ENCODE data around the gene LRBA.

LRBA gene

DNA sequence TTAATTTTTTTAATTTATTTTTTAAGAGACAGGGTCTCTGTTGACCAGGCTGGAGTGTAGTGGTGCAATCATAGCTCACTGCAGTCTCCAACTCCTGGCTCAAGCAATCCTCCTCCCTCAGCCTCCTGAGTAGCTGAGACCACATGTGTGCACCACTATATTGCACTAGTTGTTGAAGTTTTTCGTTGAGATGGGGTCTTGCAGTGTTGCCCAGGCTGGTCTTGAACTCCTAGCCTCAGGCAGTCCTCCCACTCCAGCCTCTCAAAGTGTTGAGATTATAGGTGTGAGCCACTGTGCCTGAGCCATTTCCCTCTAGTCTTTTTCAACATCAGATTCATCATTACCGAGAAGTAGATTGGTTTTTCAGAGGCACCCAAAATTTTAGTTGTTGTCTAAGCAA, 771.2 kb downstream of the LRBA start:
- H3K9ac ChIP-seq (ENCODE audit: low read length): no peak overlapping the region
- H3K36me3 ChIP-seq (ENCODE audit: control insufficient read depth in 1 of 2, insufficient read depth in 2 of 2, low read depth in 1 of 2, low read length in 2 of 2): peaks cover 0 to 4% of the 10 kb centered on the region in 2 experiments
- H3K4me1 ChIP-seq (ENCODE audit: control insufficient read depth, insufficient read depth, low read depth, low read length): peaks cover 23% of the 10 kb centered on the region
- no peak overlapping the region for H2AFZ ChIP-seq (ENCODE audit: low read depth, low read length)
- H3K27me3 ChIP-seq (ENCODE audit: control insufficient read depth in 1 of 2, insufficient read depth in 1 of 2, low read length in 2 of 2): no peaks in the 10 kb centered on the region
- no peak overlapping the region for H2BK15ac ChIP-seq (ENCODE audit: low read depth, poor library complexity, severe bottlenecking)
- no peak overlapping the region for H2AK5ac ChIP-seq (ENCODE audit: low read length, severe bottlenecking)
- no peak overlapping the region for H3K14ac ChIP-seq (ENCODE audit: low read length in 2 of 2)
- 90% methylated on average over 2 of the region's 2 CpGs for WGBS
- H3K23ac ChIP-seq (ENCODE audit: low read length in 2 of 2): no peak overlapping the region
- no peaks in the 10 kb centered on the region for H3K9me3 ChIP-seq (ENCODE audit: control insufficient read depth, low read length)
- H2BK12ac ChIP-seq (ENCODE audit: low read length in 2 of 2): peak overlapping the region in 1 of 2 experiments; percentile 68
- no peak overlapping the region for H2BK5ac ChIP-seq (ENCODE audit: low read depth, low read length, poor library complexity, severe bottlenecking)
- H3K79me1 ChIP-seq (replicated peaks; ENCODE audit: low read length, poor library complexity, severe bottlenecking): peaks cover 5% of the 10 kb centered on the region
- no peak overlapping the region for H3K4me3 ChIP-seq (ENCODE audit: insufficient read depth in 1 of 2, low read depth in 1 of 2, low read length in 2 of 2)
- H3K18ac ChIP-seq (ENCODE audit: low read depth in 1 of 2, low read length in 2 of 2): peak overlapping the region in 1 of 2 experiments; percentile 61
- no peak for DNase-seq
- H4K8ac ChIP-seq (ENCODE audit: low read length): no peak overlapping the region
- no peak overlapping the region for H3K4me2 ChIP-seq (ENCODE audit: low read length, poor library complexity, severe bottlenecking)
- no peak overlapping the region for H2BK120ac ChIP-seq (ENCODE audit: low read depth, low read length)
- no peak overlapping the region for H4K91ac ChIP-seq (ENCODE audit: low read length)
- peak overlapping the region; percentile 55 for H3K27ac ChIP-seq (ENCODE audit: low read length, poor library complexity, severe bottlenecking)
- no peak overlapping the region for H3K4ac ChIP-seq (ENCODE audit: low read depth in 1 of 2, low read length in 2 of 2)

GRCh38 chr4:150242820-150243458, 772.1 kb downstream of the LRBA start:
- Histone ChIP-seq H3K4me3 (ENCODE audit: insufficient read depth in 1 of 2, low read depth in 1 of 2, low read length in 2 of 2) (no peak overlapping the region), H3K23ac (ENCODE audit: low read length in 2 of 2) (no peak overlapping the region), H3K27me3 (ENCODE audit: control insufficient read depth in 1 of 2, insufficient read depth in 1 of 2, low read length in 2 of 2) (no peaks in the 10 kb centered on the region), H3K27ac (ENCODE audit: low read length, poor library complexity, severe bottlenecking) (no peak overlapping the region), H2BK120ac (ENCODE audit: low read depth, low read length) (no peak overlapping the region), H4K8ac (ENCODE audit: low read length) (no peak overlapping the region), H4K91ac (ENCODE audit: low read length) (no peak overlapping the region), H3K4me2 (ENCODE audit: low read length, poor library complexity, severe bottlenecking) (no peak overlapping the region), H2BK12ac (ENCODE audit: low read length in 2 of 2) (no peak overlapping the region), H3K18ac (ENCODE audit: low read depth in 1 of 2, low read length in 2 of 2) (no peak overlapping the region), H2BK15ac (ENCODE audit: low read depth, poor library complexity, severe bottlenecking) (no peak overlapping the region), H3K79me1 (replicated peaks; ENCODE audit: low read length, poor library complexity, severe bottlenecking) (peaks cover 5% of the 10 kb centered on the region), H3K4me1 (ENCODE audit: control insufficient read depth, insufficient read depth, low read depth, low read length) (peaks cover 19% of the 10 kb centered on the region), H2AFZ (ENCODE audit: low read depth, low read length) (no peak overlapping the region), H3K9ac (ENCODE audit: low read length) (no peak overlapping the region), H3K9me3 (ENCODE audit: control insufficient read depth, low read length) (no peaks in the 10 kb centered on the region), H2BK5ac (ENCODE audit: low read depth, low read length, poor library complexity, severe bottlenecking) (no peak overlapping the region), H3K4ac (ENCODE audit: low read depth in 1 of 2, low read length in 2 of 2) (no peak overlapping the region), H3K14ac (ENCODE audit: low read length in 2 of 2) (no peak overlapping the region), H3K36me3 (ENCODE audit: control insufficient read depth in 1 of 2, insufficient read depth in 2 of 2, low read depth in 1 of 2, low read length in 2 of 2) (peaks cover 0 to 4% of the 10 kb centered on the region in 2 experiments), H2AK5ac (ENCODE audit: low read length, severe bottlenecking) (peak overlapping the region; percentile 79)
- DNase-seq: peak; percentile 64
- WGBS: 34% methylated on average over 3 of the region's 6 CpGs

GRCh38 chr4:150240011-150240410, 775.1 kb downstream of the LRBA start:
- Histone ChIP-seq H3K4me2 (ENCODE audit: low read length, poor library complexity, severe bottlenecking) (no peak overlapping the region), H4K91ac (ENCODE audit: low read length) (no peak overlapping the region), H3K14ac (ENCODE audit: low read length in 2 of 2) (no peak overlapping the region), H3K4me1 (ENCODE audit: control insufficient read depth, insufficient read depth, low read depth, low read length) (peaks cover 20% of the 10 kb centered on the region), H3K79me1 (replicated peaks; ENCODE audit: low read length, poor library complexity, severe bottlenecking) (peaks cover 1% of the 10 kb centered on the region), H3K4me3 (ENCODE audit: insufficient read depth in 1 of 2, low read depth in 1 of 2, low read length in 2 of 2) (no peak overlapping the region), H3K4ac (ENCODE audit: low read depth in 1 of 2, low read length in 2 of 2) (peak overlapping the region in 1 of 2 experiments; percentile 91), H2AFZ (ENCODE audit: low read depth, low read length) (no peak overlapping the region), H2BK15ac (ENCODE audit: low read depth, poor library complexity, severe bottlenecking) (no peak overlapping the region), H3K23ac (ENCODE audit: low read length in 2 of 2) (no peak overlapping the region), H2AK5ac (ENCODE audit: low read length, severe bottlenecking) (peak overlapping the region; percentile 64), H3K18ac (ENCODE audit: low read depth in 1 of 2, low read length in 2 of 2) (peak overlapping the region; percentile 40 to 82), H2BK120ac (ENCODE audit: low read depth, low read length) (no peak overlapping the region), H4K8ac (ENCODE audit: low read length) (no peak overlapping the region), H2BK12ac (ENCODE audit: low read length in 2 of 2) (peak overlapping the region; percentile 21 to 53), H3K9me3 (ENCODE audit: control insufficient read depth, low read length) (no peaks in the 10 kb centered on the region), H3K27ac (ENCODE audit: low read length, poor library complexity, severe bottlenecking) (no peak overlapping the region), H3K9ac (ENCODE audit: low read length) (no peak overlapping the region), H2BK5ac (ENCODE audit: low read depth, low read length, poor library complexity, severe bottlenecking) (no peak overlapping the region), H3K36me3 (ENCODE audit: control insufficient read depth in 1 of 2, insufficient read depth in 2 of 2, low read depth in 1 of 2, low read length in 2 of 2) (no peaks in the 10 kb centered on the region), H3K27me3 (ENCODE audit: control insufficient read depth in 1 of 2, insufficient read depth in 1 of 2, low read length in 2 of 2) (no peaks in the 10 kb centered on the region)
- no peak for DNase-seq

GRCh38 chr4:150238591-150238990, 776.5 kb downstream of the LRBA start:
- WGBS: 90% methylated on average over 1 of the region's 1 CpG
- H3K9ac ChIP-seq (ENCODE audit: low read length): no peak overlapping the region
- no peak overlapping the region for H3K14ac ChIP-seq (ENCODE audit: low read length in 2 of 2)
- DNase-seq: no peak
- no peak overlapping the region for H4K91ac ChIP-seq (ENCODE audit: low read length)
- H3K4me2 ChIP-seq (ENCODE audit: low read length, poor library complexity, severe bottlenecking): no peak overlapping the region
- no peak overlapping the region for H3K4ac ChIP-seq (ENCODE audit: low read depth in 1 of 2, low read length in 2 of 2)
- peaks cover 1% of the 10 kb centered on the region for H3K79me1 ChIP-seq (replicated peaks; ENCODE audit: low read length, poor library complexity, severe bottlenecking)
- no peaks in the 10 kb centered on the region for H3K9me3 ChIP-seq (ENCODE audit: control insufficient read depth, low read length)
- H2AFZ ChIP-seq (ENCODE audit: low read depth, low read length): no peak overlapping the region
- no peak overlapping the region for H3K23ac ChIP-seq (ENCODE audit: low read length in 2 of 2)
- peak overlapping the region in 1 of 2 experiments; percentile 59 for H3K18ac ChIP-seq (ENCODE audit: low read depth in 1 of 2, low read length in 2 of 2)
- peaks cover 20% of the 10 kb centered on the region for H3K4me1 ChIP-seq (ENCODE audit: control insufficient read depth, insufficient read depth, low read depth, low read length)
- peak overlapping the region; percentile 88 for H2AK5ac ChIP-seq (ENCODE audit: low read length, severe bottlenecking)
- peak overlapping the region; percentile 58 for H3K27ac ChIP-seq (ENCODE audit: low read length, poor library complexity, severe bottlenecking)
- H4K8ac ChIP-seq (ENCODE audit: low read length): no peak overlapping the region
- no peaks in the 10 kb centered on the region for H3K27me3 ChIP-seq (ENCODE audit: control insufficient read depth in 1 of 2, insufficient read depth in 1 of 2, low read length in 2 of 2)
- H2BK5ac ChIP-seq (ENCODE audit: low read depth, low read length, poor library complexity, severe bottlenecking): no peak overlapping the region
- no peak overlapping the region for H3K4me3 ChIP-seq (ENCODE audit: insufficient read depth in 1 of 2, low read depth in 1 of 2, low read length in 2 of 2)
- no peak overlapping the region for H2BK15ac ChIP-seq (ENCODE audit: low read depth, poor library complexity, severe bottlenecking)
- H2BK12ac ChIP-seq (ENCODE audit: low read length in 2 of 2): peak overlapping the region in 1 of 2 experiments; percentile 49
- H2BK120ac ChIP-seq (ENCODE audit: low read depth, low read length): no peak overlapping the region
- peaks cover 0 to 2% of the 10 kb centered on the region in 2 experiments for H3K36me3 ChIP-seq (ENCODE audit: control insufficient read depth in 1 of 2, insufficient read depth in 2 of 2, low read depth in 1 of 2, low read length in 2 of 2)
